Measurements from ENCODE around the gene DDTL. TPM values are rescaled to one million over a fixed set of nuclear protein-coding genes. Genes with fewer than 3 reads are reported as not detected.
A peak's percentile ranks its signal among the peaks of the same experiment; 100 is the strongest.
"Not testable (repeated sequence)": the region's sequence is repeated elsewhere in the genome, so short reads cannot be mapped to it uniquely, and the experiment has no call there.

DDTL gene
- total RNA-seq, result 1.6 and 1.7 TPM in 2 replicates

- not testable (repeated sequence) for DNase-seq (ENCODE audit: low read depth)
These were observed at the start of gene DDTL for GRCh38 chr22:23966568-23966967. TSS of gene DDTL (plus strand) at chr22:23966888. CDS start at chr22:23966915, 27 bp downstream.

- DNase-seq (ENCODE audit: low read depth), result not testable (repeated sequence)
These were observed 46.4 kb upstream of the DDTL start for GRCh38 chr22:23920267-23920611.

DNA sequence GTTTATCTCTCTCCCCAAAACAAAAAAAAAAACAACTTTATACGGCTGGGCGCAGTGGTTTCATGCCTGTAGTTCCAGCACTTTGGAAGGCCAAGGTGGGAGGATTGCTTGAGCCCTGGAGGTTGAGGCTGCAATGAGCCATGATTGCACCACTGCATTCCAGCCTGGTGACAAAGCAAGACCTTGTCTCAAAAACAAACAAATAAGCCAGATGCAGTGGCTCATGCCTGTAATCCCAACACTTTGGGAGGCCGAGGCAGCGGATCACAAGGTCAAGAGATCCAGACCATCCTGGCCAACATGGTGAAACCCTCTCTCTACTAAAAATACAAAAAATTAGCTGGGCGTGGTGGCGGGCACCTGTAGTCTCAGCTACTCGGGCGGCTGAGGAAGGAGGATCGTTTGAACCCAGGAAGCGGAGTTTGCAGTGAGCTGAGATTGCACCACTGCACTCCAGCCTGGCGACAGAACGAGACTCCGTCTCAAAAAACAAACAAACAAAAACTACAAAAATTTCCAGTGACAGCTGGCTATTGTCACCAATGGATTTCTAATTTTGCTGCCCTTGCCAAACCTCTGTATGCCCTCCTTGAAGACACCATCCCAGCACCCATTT, 45.0 kb upstream of the DDTL start:
- DNase-seq (ENCODE audit: low read depth), result peak; percentile 64

- DNase-seq (ENCODE audit: low read depth), result no peak
These were observed 43.8 kb upstream of the DDTL start for GRCh38 chr22:23922921-23923320.

DNA sequence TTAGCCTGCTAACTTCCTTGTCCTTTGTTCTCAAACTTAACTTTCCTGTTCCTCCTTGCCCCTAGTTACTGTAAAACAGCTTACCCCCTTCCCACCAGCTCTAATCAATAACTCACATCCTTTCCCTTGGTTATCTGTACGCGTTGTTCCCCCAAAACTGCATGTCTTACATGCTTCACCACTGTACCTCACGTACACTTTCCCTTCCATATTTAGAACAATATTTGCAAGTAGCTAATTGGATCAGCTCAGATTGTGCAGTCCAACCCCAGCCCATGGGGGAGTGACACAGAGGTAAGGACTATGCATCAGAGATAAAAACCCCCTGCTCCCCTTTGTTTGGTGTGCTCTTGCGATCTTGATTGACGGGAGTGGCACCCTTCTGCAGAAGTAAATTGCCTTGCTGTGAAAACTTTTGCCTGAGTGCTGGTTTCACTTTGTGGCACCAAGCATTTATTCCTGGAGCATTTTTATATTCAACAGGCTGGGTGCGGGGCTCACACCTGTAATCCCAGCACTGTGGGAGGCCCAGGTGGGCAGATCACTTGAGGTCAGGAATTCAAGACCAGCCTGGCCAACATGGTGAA, 41.6 kb upstream of the DDTL start:
- DNase-seq (ENCODE audit: low read depth), result no peak

DNA sequence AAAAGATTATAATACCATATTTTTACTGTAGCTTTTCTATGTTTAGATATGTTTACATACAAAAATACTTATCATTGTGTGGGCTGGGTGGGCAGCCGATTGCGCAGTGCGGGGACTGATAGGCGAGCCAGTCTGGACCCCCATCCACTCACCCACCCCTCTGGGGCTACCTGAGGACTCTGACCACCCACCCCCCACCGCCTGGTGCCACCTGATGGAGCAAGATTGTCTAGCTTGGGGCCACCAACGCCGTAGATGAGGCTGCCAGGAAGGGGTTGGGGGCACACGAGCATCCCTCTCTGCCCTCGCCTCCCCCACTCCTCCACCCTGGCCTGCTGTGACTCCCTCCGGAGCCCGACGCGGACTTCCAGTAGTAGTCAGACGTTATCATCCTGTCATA, 40.1 kb upstream of the DDTL start:
- no peak for DNase-seq (ENCODE audit: low read depth)

DNA sequence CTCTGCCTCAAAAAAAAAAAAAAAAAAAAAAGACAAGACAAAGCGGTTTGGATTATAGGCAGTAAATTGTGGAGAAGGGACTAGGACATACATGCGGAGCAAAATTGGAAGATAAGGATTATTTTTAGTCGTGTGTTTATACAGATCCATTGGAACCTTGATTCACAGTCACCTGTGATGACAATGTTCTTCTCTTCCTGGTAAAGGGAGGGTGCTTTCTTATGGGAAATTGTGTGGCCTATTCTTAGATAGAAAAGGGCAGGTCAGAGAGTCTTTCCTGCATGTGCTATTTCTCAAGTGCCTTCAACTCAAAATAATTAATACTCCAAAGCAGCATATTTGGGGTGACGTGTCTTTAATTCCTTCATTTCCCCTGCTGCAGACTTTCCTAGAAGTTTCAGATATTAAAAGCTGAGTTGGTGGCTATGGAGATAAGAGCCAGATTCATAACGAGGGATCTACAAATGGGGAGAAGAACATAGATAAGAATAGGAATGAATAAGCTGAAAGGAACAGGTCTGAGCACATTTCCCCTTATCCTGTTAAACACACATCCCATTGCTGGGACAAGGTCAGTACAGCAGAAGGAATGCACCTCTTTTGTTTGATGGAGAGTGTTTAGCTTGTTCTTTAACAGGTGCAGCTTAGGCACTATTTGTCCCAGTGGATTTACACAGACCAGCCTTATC, 28.2 kb upstream of the DDTL start:
- DNase-seq (ENCODE audit: low read depth), result no peak

- DNase-seq (ENCODE audit: low read depth), result no peak
These were observed 27.7 kb upstream of the DDTL start for GRCh38 chr22:23939017-23939357.

GRCh38 chr22:23940166-23940565, 26.5 kb upstream of the DDTL start:
- not testable (repeated sequence) for DNase-seq (ENCODE audit: low read depth)

DNA sequence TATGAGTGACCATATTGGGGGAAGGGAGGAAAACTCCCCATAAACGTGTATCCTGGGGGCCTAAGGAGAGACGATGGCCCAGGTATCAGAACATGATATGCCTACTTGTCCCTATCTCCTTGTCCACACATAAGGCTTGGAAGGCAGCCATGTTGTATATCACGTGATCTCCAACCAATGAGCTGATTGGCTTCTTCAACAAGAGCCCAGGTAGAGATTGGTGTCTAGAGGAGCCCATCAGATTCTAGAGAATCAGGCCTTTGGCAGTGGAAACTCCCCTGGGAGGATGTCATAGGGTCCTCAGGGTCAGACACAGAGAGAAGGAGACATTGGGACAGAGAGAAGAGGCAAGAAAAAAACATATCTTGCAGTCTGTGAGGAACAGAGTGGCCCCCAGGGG, 19.3 kb upstream of the DDTL start:
- not testable (repeated sequence) for DNase-seq (ENCODE audit: low read depth)

DNA sequence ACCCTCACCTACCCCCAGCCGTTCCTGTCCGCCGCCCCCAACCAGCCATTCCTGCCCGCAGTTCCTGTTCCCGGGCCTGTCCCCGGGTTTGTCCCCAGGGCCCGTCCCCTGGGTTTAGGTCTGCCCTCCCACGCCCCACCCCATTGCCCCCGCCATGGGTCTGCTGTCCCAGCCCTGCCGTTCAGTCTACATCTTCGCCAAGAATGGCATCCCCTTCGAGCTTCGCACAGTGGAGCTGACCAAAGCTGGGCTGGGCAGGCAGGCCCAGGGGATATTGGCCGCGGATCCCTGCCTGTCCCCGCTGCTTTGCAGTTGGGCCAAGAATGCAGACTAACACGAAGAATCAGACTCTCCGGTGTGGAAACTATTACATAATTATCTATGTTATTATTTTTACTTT, 16.9 kb upstream of the DDTL start:
- DNase-seq (ENCODE audit: low read depth), result not testable (repeated sequence)

GRCh38 chr22:23951383-23951782, 15.3 kb upstream of the DDTL start:
- DNase-seq (ENCODE audit: low read depth), result peak; percentile 16

DNA sequence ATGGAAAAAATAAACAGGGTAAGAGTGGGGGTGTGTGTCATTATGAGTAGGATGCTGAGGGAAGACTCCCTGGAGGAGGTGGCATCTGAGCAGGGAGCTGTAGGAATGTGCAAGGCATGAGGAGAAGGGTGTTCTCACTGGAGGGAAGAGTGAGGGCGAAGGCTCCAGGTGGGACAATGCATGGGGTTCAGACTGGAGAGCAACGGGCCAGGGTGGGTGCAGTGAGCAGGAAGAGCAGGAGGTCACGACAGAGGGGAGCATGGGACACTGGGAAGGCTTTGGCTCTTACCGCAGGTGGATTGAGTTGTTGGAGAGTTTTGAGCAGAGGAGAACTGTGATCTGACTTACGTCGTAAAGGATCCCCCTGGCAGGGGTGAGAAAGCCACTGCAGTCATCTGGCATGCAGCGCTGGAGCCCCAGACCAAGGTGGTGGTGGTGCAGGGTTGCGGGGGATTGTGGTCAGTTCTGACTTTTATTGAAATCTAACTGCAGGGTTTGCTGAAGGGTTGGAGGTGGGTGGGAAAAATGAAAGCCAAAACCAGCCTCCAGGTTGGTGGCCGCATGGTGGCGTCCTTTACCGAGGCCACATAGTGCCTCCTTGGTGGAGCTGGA, 13.8 kb upstream of the DDTL start:
- DNase-seq (ENCODE audit: low read depth), result not testable (repeated sequence)

DNA sequence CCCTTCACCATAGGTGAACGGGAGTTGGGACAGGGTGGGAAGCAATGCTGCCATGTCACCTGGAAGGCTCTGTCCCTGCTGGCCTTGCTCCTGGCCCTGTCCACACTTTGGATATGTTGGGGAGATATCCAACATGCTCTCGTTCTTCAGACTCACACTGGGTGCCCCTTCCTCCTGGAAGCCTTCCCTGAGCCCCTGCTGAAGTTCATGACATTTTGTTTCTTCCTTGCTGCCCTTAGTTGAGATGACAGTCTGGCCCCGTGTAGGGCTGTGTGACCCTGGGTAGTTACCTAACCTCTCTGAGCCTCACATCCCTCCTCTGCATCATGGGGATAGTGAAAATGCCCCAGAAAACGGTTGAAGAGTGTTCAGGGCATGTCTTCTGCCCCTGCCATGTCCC, 13.2 kb upstream of the DDTL start:
- not testable (repeated sequence) for DNase-seq (ENCODE audit: low read depth)

DNA sequence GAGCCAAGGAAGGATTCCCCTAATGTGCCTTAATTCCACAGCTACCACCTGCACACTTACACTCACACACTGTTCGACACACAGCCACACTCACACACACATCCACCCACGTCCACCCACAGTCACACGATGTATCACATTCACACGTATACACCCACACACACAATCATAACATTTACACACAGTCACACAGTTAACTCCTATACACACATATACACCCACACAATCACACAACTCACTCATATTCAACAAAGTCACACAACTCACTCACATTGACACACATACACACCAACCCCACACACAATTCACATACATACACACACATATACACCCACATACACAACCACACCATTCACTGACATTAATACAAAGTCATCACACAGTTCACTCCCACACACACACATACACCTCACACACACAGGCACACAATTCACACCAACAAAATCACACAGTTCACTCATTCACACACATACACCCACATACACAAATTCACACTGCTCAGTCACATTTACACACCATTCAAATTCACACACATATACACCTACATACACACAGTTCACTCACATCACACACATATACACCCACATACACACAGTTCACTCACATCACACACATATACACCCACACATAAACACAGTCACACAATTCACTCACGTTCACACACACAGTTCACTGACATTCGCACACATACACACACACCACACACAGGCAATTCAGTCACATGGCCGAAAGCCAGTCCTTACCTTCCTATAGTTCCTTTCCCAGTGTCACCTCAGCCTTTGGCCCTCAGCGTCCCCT, 12.3 kb upstream of the DDTL start:
- not testable (repeated sequence) for DNase-seq (ENCODE audit: low read depth)

DNA sequence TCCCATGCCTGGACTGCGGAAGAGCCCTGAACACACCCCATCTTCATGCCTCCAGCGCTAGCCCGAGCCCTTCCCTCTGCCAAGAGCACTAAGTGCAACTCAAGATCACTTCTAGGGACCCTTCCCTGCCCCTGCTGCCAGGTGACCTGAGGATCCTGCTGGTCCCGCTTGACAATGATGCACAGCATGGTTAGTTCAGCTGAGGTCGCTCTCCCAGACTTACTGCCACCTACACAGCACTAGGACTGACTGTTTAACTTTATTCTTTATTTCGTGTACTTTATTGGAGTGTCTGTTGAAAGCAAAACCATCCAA, 11.7 kb upstream of the DDTL start:
- DNase-seq (ENCODE audit: low read depth), result not testable (repeated sequence)

- DNase-seq (ENCODE audit: low read depth), result not testable (repeated sequence)
These were observed 10.8 kb upstream of the DDTL start for GRCh38 chr22:23955886-23956285.

GRCh38 chr22:23956301-23956900, 10.3 kb upstream of the DDTL start:
- peak; percentile 52 for DNase-seq (ENCODE audit: low read depth)

DNA sequence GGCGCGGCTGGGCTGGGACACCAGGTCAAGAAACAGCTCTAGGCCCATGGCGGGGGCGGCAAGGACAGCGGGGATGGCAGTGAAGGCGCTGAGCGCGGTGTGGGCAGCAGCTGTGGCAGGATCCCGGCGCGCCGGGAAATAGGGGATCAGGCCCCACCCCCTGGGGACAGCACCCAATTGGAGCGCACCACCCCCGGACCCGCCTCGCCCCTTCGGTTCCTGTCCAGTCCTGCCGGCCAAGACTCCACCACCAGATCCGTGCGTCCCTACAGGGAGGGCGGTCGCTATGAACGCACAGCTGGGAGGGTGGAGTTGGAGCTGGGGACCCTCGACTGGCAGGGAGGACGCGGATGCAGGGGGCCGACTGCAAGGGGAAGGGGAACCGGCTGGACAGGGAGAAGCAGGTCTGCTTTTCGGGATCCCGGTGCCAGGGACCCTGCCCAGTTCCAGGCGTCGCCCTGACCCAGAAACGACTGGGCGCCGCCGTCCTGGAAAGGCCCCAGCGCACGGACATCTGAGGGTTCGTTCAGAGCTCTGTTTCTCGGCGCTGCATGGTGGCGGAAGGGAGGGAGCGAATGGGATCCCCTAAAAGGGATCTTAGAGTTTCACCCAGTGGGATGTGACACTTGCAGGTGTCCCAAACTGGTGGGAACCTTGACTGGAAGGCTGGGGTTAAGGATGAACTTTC, 5.5 kb upstream of the DDTL start, which contains the start of gene GSTT2B:
Gene GSTT2B (minus strand): TSS at position 112 of the 688 bp plus-strand sequence. CDS start 64 bp downstream, at position 48.
- DNase-seq (ENCODE audit: low read depth), result not testable (repeated sequence)

GRCh38 chr22:23966094-23966493, 594 bp upstream of the DDTL start:
- not testable (repeated sequence) for DNase-seq (ENCODE audit: low read depth)

- DNase-seq (ENCODE audit: low read depth), result no peak
These were observed 2.4 kb downstream of the DDTL start for GRCh38 chr22:23969071-23969470.

Measured in renal cortical epithelial cell (primary cell).